Measurements from ENCODE around the gene S100Z. TPM values are rescaled to one million over a fixed set of nuclear protein-coding genes. Genes with fewer than 3 reads are reported as not detected.
"Not testable (repeated sequence)": the region's sequence is repeated elsewhere in the genome, so short reads cannot be mapped to it uniquely, and the experiment has no call there.

S100Z gene
- total RNA-seq, 3 donors from 2014 or later, result 0.78 TPM; not detected in 2

- no peaks in the 10 kb centered on the region for H3K4me1 ChIP-seq (ENCODE audit: low read depth)
- H3K36me3 ChIP-seq (ENCODE audit: low read depth), result no peaks in the 10 kb centered on the region
- no peak for DNase-seq
- peaks cover 3% of the 10 kb centered on the region for H3K9me3 ChIP-seq
- intact Hi-C loops (cut with DNase I, micrococcal nuclease), result no loop called here
- no peak for TF ChIP-seq CTCF (IDR thresholded peaks at IDR 0.05)
- no peak for ATAC-seq
- no peak overlapping the region for H3K4me3 ChIP-seq
Measured at GRCh38 chr5:76811214-76811613, 38.6 kb upstream of the S100Z start.

GRCh38 chr5:76812209-76812608 lies 37.6 kb upstream of the S100Z start:
- ATAC-seq; H3K9me3 ChIP-seq; H3K4me3 ChIP-seq; intact Hi-C loops (cut with DNase I, micrococcal nuclease); H3K36me3 ChIP-seq (ENCODE audit: low read depth); H3K4me1 ChIP-seq (ENCODE audit: low read depth); DNase-seq: not testable (repeated sequence)

GRCh38 chr5:76813982-76814562 lies 35.7 kb upstream of the S100Z start:
- Histone ChIP-seq H3K9me3 (peaks cover 3% of the 10 kb centered on the region), H3K36me3 (ENCODE audit: low read depth) (no peaks in the 10 kb centered on the region), H3K4me1 (ENCODE audit: low read depth) (peaks cover 3% of the 10 kb centered on the region), H3K4me3 (no peak overlapping the region)
- DNase-seq (no peak), ATAC-seq (no peak)
- intact Hi-C loops (cut with DNase I, micrococcal nuclease), result no loop called here
- no peak for TF ChIP-seq CTCF (IDR thresholded peaks at IDR 0.05)

DNA sequence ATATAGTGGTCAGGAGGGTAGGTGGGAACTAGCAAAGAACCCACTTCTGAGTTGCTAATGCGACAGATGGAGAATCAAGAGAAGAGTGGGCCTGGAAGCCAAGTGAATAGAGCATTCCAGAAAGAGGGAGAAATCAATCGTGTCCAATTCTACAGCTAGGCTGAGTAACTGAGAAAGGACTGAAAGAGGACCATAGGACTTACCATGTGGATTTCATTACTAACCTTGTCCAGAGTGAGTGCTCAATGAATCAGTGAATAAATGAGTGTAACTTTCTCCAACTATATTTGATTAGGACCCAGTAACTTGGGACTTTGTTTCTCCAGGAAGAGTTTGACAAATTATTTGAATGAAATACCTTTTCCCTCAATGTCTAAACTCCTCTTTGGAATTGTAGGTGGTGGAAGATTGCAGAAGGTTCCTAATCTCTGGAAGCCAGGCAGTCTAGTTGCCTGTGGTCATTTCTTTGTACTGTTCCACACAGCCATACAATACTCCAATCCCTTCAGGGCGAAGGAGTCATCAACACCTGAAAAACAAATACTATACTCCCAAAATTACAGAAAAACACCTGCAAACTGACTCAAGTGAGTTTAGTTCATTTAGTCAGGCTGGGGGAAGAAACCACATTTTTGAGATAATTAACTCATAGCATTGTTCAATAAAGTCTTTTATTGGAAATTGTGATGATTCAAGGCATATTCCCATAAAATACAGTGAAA lies 33.5 kb upstream of the S100Z start:
- H3K9me3 ChIP-seq, result peaks cover 3% of the 10 kb centered on the region
- no peak for ATAC-seq
- DNase-seq, result no peak
- intact Hi-C loops (cut with DNase I, micrococcal nuclease), result no loop called here
- no peak overlapping the region for H3K4me3 ChIP-seq
- TF ChIP-seq CTCF (IDR thresholded peaks at IDR 0.05), result no peak
- no peaks in the 10 kb centered on the region for H3K36me3 ChIP-seq (ENCODE audit: low read depth)
- H3K4me1 ChIP-seq (ENCODE audit: low read depth), result peaks cover 3% of the 10 kb centered on the region

GRCh38 chr5:76818844-76819831 lies 30.7 kb upstream of the S100Z start, which contains the start of gene F2RL1:
Gene F2RL1 (plus strand): TSS chr5:76819030. CDS start chr5:76819183, 153 bp downstream.
- H3K4me1 ChIP-seq (ENCODE audit: low read depth), result peaks cover 11% of the 10 kb centered on the region
- peak; percentile 90 for ATAC-seq
- TF ChIP-seq CTCF (IDR thresholded peaks at IDR 0.05), result no peak
- DNase-seq, result peak; percentile 93 to 96 (median 94)
- H3K36me3 ChIP-seq (ENCODE audit: low read depth), result no peaks in the 10 kb centered on the region
- H3K9me3 ChIP-seq, result no peaks in the 10 kb centered on the region
- peak within 1 kb of the TSS; percentile 59 for H3K4me3 ChIP-seq
- intact Hi-C loops (cut with DNase I, micrococcal nuclease), result no loop called here

Data from mucosa of descending colon (tissue), 3 donors.